ENCODE data around the gene FBXO31. TPM values are rescaled to one million over a fixed set of nuclear protein-coding genes. Genes with fewer than 3 reads are reported as not detected.

The FBXO31 gene
- total RNA-seq, 1 donor from 2014 or later: 29.9 TPM

DNA sequence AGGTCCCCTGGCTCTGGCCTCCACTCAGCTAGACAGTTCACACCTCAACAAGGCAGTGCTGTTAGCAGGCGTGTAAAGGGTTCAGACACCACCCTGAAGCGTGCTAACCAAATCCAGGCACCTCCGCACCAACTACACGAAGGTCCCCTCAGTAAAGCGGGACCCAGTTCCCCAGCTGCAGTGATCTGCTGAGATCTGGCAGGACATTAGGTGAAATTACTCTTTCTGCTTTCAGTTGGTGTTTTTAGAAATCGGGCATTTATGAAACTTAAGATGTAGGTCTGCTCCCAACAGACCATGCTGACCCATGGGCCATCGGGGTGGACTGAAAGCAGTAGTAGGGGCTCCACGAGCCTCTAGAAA, 27.1 kb downstream of the FBXO31 start:
- H3K9me3 ChIP-seq: no peaks in the 10 kb centered on the region
- no peaks in the 10 kb centered on the region for H3K27me3 ChIP-seq
- H3K36me3 ChIP-seq: peaks cover 34% of the 10 kb centered on the region
- no peaks in the 10 kb centered on the region for H3K4me1 ChIP-seq
- TF ChIP-seq, protein P1, sequence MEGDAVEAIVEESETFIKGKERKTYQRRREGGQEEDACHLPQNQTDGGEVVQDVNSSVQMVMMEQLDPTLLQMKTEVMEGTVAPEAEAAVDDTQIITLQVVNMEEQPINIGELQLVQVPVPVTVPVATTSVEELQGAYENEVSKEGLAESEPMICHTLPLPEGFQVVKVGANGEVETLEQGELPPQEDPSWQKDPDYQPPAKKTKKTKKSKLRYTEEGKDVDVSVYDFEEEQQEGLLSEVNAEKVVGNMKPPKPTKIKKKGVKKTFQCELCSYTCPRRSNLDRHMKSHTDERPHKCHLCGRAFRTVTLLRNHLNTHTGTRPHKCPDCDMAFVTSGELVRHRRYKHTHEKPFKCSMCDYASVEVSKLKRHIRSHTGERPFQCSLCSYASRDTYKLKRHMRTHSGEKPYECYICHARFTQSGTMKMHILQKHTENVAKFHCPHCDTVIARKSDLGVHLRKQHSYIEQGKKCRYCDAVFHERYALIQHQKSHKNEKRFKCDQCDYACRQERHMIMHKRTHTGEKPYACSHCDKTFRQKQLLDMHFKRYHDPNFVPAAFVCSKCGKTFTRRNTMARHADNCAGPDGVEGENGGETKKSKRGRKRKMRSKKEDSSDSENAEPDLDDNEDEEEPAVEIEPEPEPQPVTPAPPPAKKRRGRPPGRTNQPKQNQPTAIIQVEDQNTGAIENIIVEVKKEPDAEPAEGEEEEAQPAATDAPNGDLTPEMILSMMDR (IDR thresholded peaks at IDR 0.05): no peak
- no peak for DNase-seq
- ATAC-seq: no peak
- H3K4me3 ChIP-seq: no peak overlapping the region
- intact Hi-C loops (cut with DNase I): no loop called here
- no peak overlapping the region for H3K27ac ChIP-seq

DNA sequence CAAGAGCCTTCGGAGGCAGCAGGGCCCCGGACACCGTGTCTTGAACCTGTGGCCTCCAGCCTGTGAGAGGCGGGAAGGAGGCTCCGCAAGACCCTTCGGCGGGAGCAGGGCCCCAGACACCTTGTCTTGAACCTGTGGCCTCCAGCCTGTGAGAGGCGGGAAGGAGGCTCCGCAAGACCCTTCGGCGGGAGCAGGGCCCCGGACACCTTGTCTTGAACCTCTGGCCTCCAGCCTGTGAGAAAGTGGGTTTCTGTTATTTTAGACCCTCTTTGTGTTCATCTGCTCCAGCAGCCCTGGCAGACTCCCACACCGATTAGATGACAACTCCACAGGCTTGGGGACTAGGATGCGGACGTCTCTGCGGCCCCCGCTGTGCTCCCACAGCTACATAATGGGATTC, 30.0 kb downstream of the FBXO31 start:
- H3K27me3 ChIP-seq: no peaks in the 10 kb centered on the region
- H3K27ac ChIP-seq: no peak overlapping the region
- H3K4me1 ChIP-seq: no peaks in the 10 kb centered on the region
- intact Hi-C loops (cut with DNase I): no loop called here
- DNase-seq: no peak
- TF ChIP-seq, protein P1 (IDR thresholded peaks at IDR 0.05): no peak
- no peaks in the 10 kb centered on the region for H3K9me3 ChIP-seq
- no peak for ATAC-seq
- H3K36me3 ChIP-seq: peaks cover 23% of the 10 kb centered on the region
- no peak overlapping the region for H3K4me3 ChIP-seq

DNA sequence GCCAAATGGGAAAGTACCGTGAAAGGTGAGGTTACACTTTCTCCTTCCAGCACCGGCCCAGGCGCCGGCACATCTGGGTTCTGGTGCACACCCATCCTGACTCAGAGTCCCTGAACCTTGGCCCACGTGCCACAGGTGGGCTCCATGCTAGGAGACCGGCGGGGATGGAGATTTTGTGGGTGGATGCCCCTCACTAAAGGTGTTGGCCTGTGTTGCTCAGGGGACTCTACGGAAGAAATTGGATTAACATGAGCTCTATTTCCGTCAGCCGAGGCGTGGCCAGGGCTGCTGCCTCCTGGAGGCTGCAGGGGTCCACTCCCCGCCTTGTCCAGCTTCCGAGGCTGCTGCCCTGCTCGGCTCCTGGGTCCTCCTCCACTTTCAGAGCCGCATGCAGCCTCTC, 30.8 kb downstream of the FBXO31 start:
- no peaks in the 10 kb centered on the region for H3K27me3 ChIP-seq
- TF ChIP-seq, protein P1 (IDR thresholded peaks at IDR 0.05): no peak
- no peaks in the 10 kb centered on the region for H3K4me1 ChIP-seq
- H3K36me3 ChIP-seq: peaks cover 16% of the 10 kb centered on the region
- no peak overlapping the region for H3K4me3 ChIP-seq
- no peak for DNase-seq
- H3K9me3 ChIP-seq: no peaks in the 10 kb centered on the region
- no peak for ATAC-seq
- no peak overlapping the region for H3K27ac ChIP-seq
- intact Hi-C loops (cut with DNase I): no loop called here

DNA sequence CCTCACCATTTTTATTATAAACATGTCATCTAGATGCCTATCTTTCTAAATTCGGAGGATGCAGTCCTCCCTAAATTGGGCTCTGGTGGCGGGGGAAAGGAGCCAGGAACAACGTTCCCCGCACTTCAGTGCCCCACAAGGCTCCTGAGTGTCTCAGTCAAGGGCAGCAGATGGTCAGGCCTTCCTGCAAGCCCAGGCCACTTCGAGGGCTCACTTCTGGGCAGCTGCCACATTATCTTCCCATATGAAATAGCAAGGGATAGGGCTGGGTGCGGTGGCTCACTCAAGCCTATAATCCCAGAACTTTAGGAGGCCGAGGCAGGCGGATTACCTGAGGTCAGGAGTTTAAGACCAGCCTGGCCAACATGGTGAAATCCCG, 32.3 kb downstream of the FBXO31 start:
- TF ChIP-seq, protein P1 (IDR thresholded peaks at IDR 0.05): no peak
- Histone ChIP-seq H3K9me3 (no peaks in the 10 kb centered on the region), H3K36me3 (peaks cover 21% of the 10 kb centered on the region), H3K27ac (no peak overlapping the region), H3K4me1 (no peaks in the 10 kb centered on the region), H3K4me3 (no peak overlapping the region), H3K27me3 (no peaks in the 10 kb centered on the region)
- no peak for ATAC-seq
- intact Hi-C loops (cut with DNase I): no loop called here
- no peak for DNase-seq

DNA sequence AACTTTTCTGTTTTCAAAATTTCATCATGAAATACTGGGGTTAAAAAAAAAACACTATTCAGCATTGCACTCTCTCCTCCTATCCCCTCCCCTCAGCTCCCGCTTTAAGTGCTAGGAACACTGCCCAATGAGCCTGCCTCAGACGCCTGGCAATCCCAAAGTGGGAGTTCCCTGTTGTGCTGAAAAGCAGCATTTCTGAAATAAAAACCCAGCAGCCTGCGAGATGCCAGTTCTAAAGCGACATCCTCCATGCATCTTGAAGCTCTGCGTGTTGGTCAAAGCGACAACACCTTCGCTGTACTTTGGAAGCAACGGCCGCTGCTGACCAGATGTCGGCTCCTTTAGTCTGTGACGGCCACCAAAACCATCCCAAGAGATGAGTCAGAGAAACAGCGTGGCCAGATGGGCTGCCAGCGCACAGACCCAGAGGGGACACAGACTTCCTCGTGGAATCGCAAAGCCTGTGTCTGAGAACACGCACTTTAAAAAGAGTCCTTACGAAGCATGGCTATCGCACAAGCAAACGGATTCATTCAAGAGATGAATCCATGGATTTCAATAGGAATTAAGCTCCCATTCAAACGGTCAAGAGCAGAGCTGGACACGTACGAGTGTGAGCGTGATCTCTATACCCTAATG, 32.8 kb downstream of the FBXO31 start:
- Histone ChIP-seq H3K27ac (no peak overlapping the region), H3K9me3 (no peaks in the 10 kb centered on the region), H3K36me3 (peaks cover 21% of the 10 kb centered on the region), H3K4me1 (peaks cover under 1% of the 10 kb centered on the region), H3K4me3 (no peak overlapping the region), H3K27me3 (no peaks in the 10 kb centered on the region)
- ATAC-seq (no peak), DNase-seq (no peak)
- TF ChIP-seq, protein P1 (IDR thresholded peaks at IDR 0.05): no peak
- intact Hi-C loops (cut with DNase I): no loop called here

DNA sequence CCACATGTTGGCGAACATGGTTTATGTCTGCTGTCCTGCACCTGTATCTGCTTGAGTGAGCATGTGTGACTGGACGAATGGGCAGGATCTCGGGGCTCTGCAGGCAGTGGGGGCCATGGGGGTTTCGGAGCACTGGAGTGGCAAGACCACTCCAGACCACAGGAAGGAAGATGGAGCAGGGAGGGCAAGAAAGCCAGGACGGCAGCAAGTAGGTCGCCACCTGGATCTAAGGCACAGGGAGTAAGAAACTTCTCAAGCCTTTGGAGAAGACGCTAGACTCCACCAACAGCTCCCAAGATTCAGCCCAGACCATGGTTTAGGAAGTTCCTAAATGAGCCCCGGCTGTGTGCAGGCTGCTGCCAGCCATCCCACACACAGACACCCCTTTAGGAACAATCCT, 33.5 kb downstream of the FBXO31 start:
- H3K9me3 ChIP-seq: no peaks in the 10 kb centered on the region
- peaks cover 4% of the 10 kb centered on the region for H3K4me1 ChIP-seq
- H3K36me3 ChIP-seq: peaks cover 21% of the 10 kb centered on the region
- H3K27me3 ChIP-seq: no peaks in the 10 kb centered on the region
- H3K4me3 ChIP-seq: no peak overlapping the region
- intact Hi-C loops (cut with DNase I): no loop called here
- TF ChIP-seq, protein P1 (IDR thresholded peaks at IDR 0.05): no peak
- no peak overlapping the region for H3K27ac ChIP-seq
- ATAC-seq: no peak
- DNase-seq: no peak

Data from upper lobe of right lung (tissue), 1 donor.